HPDE6-E6E7 (cell line): ENCODE data around the gene DCAF15.
"Not testable (repeated sequence)": the region's sequence is repeated elsewhere in the genome, so short reads cannot be mapped to it uniquely, and the experiment has no call there.

Source experiments
- DNase-seq: peaks from one replicate; pipeline ENCODE4 v3.0.0; 2011; ENCODE audit warnings: missing footprints; ENCODE audit errors: extremely low spot score

Gene DCAF15, protein sequence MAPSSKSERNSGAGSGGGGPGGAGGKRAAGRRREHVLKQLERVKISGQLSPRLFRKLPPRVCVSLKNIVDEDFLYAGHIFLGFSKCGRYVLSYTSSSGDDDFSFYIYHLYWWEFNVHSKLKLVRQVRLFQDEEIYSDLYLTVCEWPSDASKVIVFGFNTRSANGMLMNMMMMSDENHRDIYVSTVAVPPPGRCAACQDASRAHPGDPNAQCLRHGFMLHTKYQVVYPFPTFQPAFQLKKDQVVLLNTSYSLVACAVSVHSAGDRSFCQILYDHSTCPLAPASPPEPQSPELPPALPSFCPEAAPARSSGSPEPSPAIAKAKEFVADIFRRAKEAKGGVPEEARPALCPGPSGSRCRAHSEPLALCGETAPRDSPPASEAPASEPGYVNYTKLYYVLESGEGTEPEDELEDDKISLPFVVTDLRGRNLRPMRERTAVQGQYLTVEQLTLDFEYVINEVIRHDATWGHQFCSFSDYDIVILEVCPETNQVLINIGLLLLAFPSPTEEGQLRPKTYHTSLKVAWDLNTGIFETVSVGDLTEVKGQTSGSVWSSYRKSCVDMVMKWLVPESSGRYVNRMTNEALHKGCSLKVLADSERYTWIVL

GRCh38 chr19:13952154-13952930, at the start of gene DCAF15:
TSS of gene DCAF15 (plus strand) at chr19:13952509. CDS start at chr19:13952513, 4 bp downstream.
- peak; percentile 100 for DNase-seq

- no peak for DNase-seq
Observed at GRCh38 chr19:13902993-13903555, 49.2 kb upstream of the DCAF15 start.

DNA sequence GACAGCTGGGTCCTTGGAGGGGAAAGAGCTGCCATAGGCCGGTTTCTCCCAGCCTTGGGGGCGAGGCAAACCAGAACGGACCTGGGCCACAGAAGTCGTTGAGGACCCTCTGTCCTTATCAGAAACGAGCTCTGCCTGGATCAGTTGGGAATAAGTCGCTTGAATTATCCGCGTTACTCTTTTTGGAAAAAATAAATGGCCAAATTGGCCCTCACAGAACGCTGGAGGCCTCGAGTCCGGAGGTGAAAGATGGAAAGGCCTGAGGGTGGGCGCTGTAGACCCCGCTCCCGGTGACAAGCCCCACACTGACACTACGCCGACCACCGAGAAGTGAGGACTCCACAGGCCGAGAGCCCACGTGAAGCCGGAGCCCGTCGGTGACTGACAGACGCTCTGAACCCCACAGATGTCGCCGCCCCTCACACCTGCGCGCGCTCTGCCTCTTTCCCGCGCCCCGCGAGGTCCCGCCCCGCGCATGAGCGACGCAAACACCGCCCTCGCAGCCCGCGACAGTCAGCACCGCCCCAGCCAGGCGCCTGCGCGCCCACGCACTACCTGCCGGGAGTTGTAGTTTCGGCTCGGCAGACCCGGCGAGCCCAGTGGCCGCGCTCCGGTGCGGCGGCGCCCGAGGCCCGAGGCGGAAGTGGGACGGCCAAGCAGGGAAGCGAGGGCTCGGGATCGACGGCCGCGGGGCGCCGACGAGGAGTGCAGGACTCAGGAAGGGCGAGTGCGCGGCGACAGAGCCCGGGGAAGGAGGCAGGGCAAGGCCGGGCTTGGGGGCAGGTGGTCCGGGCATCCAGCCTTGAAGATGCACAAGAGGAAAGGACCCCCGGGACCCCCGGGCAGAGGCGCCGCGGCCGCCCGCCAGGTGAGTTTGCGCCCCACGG, 46.4 kb upstream of the DCAF15 start, which contains the start of the genes BRME1 and CC2D1A:
TSS of gene BRME1 (minus strand) at position 484 of the 887 bp plus-strand sequence. CDS start 1,225 bp downstream, outside the sequence.
TSS of gene CC2D1A (plus strand) at position 568 of the 887 bp plus-strand sequence. CDS start at position 809, 241 bp downstream.
- peak; percentile 96 for DNase-seq

DNA sequence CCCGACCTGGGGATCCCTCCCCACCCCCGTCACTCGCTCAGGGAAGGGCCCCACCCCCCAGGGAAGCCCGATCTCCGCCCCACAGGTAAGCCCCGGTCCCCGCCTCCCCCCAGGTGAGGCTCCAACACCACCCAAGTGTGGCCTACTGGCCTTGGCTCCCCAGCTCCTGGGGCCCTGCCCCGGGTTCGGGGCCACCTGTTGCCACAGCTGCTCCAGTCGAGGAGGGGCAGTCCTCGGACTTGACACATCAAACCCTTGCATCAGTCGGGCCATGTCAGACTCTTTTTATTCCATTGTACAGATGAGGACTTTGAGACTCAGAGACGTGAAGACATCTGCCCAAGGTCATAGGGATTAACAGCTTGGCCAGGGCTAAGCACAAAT, 45.8 kb upstream of the DCAF15 start:
- peak; percentile 66 for DNase-seq

DNA sequence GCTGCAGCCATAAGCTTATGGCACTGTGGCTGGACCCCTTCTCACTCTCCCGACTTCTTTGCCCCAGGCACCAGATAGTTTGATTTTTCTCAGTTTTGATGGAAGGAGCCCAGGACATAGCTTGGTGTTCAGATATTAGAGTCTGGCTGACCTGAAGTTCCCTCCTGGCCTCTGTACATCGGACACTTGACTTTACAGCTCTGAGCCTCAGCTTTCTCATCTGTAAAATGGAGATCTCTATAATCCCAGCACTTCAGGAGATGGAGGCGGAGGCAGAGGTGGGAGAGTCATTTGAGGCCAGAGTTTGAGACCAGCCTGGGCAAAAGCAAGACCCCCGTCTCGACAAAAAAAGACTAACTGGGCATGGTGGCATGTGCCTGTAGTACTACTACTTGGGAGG, 45.4 kb upstream of the DCAF15 start:
- no peak for DNase-seq

DNA sequence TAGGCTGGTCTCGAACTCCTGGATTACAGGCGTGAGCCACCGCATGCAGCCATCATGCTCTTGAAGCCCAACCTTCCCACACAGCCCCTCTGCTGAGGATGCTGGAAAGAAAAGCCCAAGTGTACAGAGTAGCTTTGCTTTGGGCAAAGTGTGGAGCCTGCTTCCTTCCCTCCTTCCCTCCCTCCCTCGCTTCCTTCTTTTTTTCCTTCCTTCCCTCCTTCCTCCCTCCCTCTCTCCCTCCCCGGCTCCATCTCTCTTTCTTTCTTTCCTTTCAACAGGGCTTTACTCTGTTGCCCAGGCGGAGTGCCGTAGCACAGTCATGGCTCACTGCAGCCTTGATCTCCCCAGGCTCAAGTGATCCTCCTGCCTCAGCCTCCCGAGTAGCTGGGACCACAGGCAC, 43.6 kb upstream of the DCAF15 start:
- DNase-seq, result no peak

- DNase-seq, result no peak
Observed at GRCh38 chr19:13909430-13909829, 42.9 kb upstream of the DCAF15 start.

DNA sequence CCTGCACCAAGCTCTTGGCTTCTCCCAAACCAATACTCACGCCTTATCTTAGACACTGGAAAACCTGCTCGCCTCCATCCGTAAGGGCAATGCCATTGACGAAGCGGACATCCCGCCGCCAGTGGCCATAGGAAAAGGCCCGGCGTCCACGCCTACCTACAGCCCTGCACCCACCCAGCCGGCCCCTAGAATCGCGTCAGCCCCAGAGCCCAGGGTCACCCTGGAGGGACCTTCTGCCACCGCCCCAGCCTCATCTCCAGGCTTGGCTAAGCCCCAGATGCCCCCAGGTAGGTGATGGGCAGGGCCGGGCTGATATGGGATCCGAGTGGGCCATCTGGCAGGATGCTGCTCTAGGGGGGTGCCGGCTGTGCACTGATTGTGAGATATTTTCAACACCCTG, 39.0 kb upstream of the DCAF15 start:
- DNase-seq, result no peak

- no peak for DNase-seq
Observed at GRCh38 chr19:13914777-13915176, 37.5 kb upstream of the DCAF15 start.

DNA sequence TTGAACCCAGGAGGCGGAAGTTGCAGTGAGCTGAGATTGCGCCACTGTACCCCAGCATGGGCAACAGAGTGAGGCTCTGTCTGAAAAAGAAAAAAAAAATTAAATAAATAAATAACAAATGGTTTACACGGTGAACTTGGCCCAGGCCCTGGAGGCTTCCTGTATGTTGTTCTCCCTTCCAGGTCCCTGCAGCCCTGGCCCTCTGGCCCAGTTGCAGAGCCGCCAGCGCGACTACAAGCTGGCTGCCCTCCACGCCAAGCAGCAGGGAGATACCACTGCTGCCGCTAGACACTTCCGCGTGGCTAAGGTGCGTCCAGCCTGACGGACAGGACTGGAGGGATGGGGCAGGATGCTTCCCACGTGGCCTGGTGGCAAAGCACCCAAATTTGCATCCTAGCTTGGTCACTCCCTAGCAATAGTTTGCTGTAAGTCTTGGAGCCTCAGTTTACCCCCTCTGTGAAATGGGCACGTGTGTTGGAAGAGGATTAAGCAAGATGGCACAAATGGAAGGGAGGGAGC, 34.4 kb upstream of the DCAF15 start:
- DNase-seq, result no peak

DNA sequence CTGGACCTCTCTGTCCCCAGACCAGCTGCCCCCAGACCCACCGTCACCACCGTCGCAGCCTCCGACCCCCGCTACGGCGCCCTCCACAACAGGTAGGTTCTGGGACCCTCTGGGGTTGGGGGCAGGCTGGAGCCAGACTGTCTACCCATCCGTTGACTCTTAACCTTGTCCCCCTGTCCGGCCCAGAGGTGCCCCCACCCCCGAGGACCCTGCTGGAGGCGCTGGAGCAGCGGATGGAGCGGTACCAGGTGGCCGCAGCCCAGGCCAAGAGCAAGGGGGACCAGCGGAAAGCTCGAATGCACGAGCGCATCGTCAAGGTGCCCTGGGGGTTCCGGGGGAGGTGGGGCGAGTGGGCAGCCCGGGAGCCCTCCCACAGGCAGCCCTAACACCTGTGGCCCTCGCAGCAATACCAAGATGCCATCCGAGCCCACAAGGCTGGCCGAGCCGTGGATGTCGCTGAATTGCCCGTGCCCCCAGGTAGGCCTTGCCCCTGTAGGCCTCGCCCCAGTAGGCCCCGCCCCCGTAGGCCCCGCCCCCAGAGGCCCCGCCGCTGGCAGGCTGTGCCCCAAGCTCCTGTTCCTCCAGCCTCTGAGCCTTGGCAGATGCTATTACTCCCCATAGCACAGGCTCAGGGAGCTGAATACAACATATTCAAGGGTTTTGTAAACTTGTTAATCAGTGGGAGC, 33.4 kb upstream of the DCAF15 start:
- no peak for DNase-seq

DNA sequence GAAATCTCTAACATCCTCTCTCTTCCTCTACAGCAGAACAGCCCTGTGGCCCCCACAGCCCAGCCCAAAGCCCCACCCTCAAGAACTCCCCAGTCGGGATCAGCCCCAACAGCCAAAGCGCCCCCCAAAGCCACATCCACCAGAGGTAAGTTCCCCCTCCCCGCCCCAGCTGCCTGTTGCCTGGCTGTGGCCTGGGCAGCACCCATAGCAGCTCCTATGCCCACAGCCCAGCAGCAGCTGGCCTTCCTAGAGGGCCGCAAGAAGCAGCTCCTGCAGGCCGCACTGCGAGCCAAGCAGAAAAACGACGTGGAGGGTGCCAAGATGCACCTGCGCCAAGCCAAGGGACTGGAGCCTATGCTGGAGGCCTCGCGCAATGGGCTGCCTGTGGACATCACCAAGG, 31.8 kb upstream of the DCAF15 start:
- DNase-seq, result no peak

- no peak for DNase-seq
Observed at GRCh38 chr19:13920940-13921747, 31.2 kb upstream of the DCAF15 start.

GRCh38 chr19:13922118-13922517, 30.2 kb upstream of the DCAF15 start:
- DNase-seq, result not testable (repeated sequence)

DNA sequence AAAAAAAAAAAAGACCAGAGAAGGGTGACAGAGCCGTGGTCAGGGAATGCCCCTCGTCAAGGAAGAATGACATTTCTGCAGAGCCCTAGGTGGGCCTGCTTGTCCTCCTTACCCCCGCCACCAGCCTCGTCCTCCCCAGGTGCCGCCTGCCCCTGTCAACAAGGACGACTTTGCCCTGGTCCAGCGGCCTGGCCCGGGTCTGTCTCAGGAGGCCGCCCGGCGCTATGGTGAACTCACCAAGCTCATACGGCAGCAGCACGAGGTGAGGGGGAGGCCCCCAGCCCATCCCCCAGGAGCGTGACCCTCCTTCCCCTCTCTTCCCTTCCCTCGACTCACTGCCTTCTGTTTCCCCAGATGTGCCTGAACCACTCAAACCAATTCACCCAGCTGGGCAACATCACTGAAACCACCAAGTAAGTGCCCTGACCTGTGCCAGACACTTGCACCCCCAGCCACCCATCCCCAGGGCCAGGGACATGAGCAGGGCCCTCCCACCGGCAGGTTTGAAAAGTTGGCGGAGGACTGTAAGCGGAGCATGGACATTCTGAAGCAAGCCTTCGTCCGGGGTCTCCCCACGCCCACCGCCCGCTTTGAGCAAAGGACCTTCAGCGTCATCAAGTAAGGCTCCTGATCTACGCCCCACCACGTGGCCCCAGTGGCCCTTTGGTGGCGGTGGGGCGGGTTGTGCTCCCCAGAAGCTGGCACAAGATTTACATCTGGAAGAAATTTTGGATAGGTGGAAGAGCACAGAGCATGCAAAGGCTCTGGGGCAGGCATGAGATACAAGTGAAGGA, 28.9 kb upstream of the DCAF15 start:
- DNase-seq, result no peak

DNA sequence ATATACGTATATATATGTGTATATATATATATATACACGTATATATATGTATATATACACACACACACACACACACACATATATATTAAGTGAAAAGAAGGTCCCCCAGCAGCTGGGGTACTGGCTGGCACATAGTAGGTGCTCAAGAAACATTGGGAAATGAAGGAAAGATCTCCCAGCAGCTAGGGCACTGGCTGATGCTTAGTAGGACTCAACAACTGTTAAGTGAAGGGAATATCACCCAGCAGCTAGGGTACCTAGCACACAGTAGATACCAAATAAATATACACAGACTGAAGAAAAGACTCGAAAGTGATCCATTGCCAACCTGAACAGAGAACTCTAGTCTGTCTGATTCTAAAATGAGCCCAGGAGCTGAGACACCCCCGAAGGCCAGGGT, 26.3 kb upstream of the DCAF15 start:
- no peak for DNase-seq

- DNase-seq, result no peak
Observed at GRCh38 chr19:13926715-13927114, 25.6 kb upstream of the DCAF15 start.

DNA sequence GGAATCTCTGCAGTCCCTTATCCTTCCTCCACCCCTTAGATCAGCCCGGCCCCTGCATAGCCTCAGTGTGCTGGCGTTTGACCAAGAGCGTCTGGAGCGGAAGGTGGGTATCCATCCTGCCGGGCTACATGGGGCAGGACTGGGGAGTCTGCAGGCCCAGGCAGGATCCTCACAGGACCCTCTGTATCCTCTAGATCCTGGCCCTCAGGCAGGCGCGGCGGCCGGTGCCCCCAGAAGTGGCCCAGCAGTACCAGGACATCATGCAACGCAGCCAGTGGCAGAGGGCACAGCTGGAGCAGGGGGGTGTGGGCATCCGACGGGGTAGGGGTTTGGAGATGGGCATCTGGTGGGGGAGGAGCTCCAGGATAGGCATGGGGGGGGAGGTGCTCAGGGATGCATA, 23.0 kb upstream of the DCAF15 start:
- DNase-seq, result no peak

DNA sequence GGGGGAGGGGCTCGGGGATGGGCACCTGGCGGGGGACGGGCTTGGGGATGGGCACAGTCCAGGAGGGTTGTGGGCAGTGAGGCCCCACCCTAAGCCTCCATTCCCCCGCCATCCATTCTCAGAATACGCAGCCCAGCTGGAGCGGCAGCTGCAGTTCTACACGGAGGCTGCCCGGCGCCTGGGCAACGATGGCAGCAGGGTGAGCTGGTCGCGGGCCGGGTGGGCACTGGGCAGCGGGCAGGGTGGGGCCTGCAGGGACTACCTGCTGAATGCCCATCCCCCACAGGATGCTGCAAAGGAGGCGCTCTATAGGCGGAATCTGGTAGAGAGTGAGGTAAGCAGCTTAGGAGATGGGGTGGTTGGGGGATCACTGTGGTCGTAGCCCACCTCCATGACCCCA, 22.4 kb upstream of the DCAF15 start:
- no peak for DNase-seq
